Activated T-helper 9 cell treated with anti-CD3 and anti-CD28 coated beads, Interleukin-2, amount 50 U/mL, for 16 hours (primary cell): ENCODE data around the gene DTX3.

Experiments
- DNase-seq: peaks from one replicate; pipeline ENCODE4 v3.0.0-alpha.2; 2020; ENCODE audit warnings: low read depth

The DTX3 gene

GRCh38 chr12:57620245-57620935 lies 15.8 kb downstream of the DTX3 start:
- DNase-seq = no peak

GRCh38 chr12:57620936-57621496 lies 16.4 kb downstream of the DTX3 start:
- DNase-seq = no peak

GRCh38 chr12:57621497-57622292 lies 17.1 kb downstream of the DTX3 start:
- DNase-seq = peak; percentile 42

GRCh38 chr12:57622293-57623245 lies 17.9 kb downstream of the DTX3 start:
- no peak for DNase-seq

- no peak for DNase-seq
These were observed 18.8 kb downstream of the DTX3 start for GRCh38 chr12:57623385-57623784.

- DNase-seq = no peak
These were observed 19.3 kb downstream of the DTX3 start for GRCh38 chr12:57623811-57624390.

GRCh38 chr12:57624441-57625220 lies 20.0 kb downstream of the DTX3 start:
- DNase-seq = no peak

- no peak for DNase-seq
These were observed 20.8 kb downstream of the DTX3 start for GRCh38 chr12:57625261-57626032.

- no peak for DNase-seq
These were observed 21.7 kb downstream of the DTX3 start for GRCh38 chr12:57626111-57626920.

GRCh38 chr12:57626921-57627445 lies 22.4 kb downstream of the DTX3 start:
- DNase-seq = no peak

- DNase-seq = no peak
These were observed 23.1 kb downstream of the DTX3 start for GRCh38 chr12:57627501-57628279.

- no peak for DNase-seq
These were observed 23.9 kb downstream of the DTX3 start for GRCh38 chr12:57628280-57629191.

GRCh38 chr12:57629897-57630471 lies 25.4 kb downstream of the DTX3 start:
- no peak for DNase-seq

GRCh38 chr12:57630891-57631433 lies 26.3 kb downstream of the DTX3 start:
- DNase-seq = no peak

GRCh38 chr12:57631566-57632072 lies 27.0 kb downstream of the DTX3 start:
- DNase-seq = no peak
